Endothelial cell of umbilical vein (primary cell): Measurements from ENCODE around the gene GNB1L.

Experiments
- CTCF ChIP-seq, 2 donors: IDR thresholded peaks; 1 replicate in 1 of 2; 2 replicates in 1 of 2; pipeline ENCODE4 v1.5.1; 2011; ENCODE audit warnings: low read length in 2 of 2, mild to moderate bottlenecking in 2 of 2, moderate library complexity in 2 of 2, control low read depth in 1 of 2, inconsistent platforms in 1 of 2, low read depth in 1 of 2; ENCODE audit not compliant: insufficient read depth in 1 of 2; ENCODE audit errors: extremely low read depth in 1 of 2
- JUN ChIP-seq: IDR thresholded peaks from 2 replicates; pipeline ENCODE4 v1.6.1; 2011; ENCODE audit warnings: borderline replicate concordance, low read depth; ENCODE audit not compliant: insufficient read length, insufficient read depth
- MYC ChIP-seq: IDR thresholded peaks from one replicate; pipeline ENCODE4 v1.6.1; 2011; ENCODE audit warnings: mild to moderate bottlenecking, low read depth, low read length
- POLR2A ChIP-seq: IDR thresholded peaks from 2 replicates; pipeline ENCODE4 v1.6.1; 2012; ENCODE audit warnings: low read depth, mild to moderate bottlenecking, control low read depth, low read length

GRCh38 chr22:19785461-19786263, 69.0 kb downstream of the GNB1L start:
- no peak for TF ChIP-seq CTCF (IDR thresholded peaks at IDR 0.05; ENCODE audit: extremely low read depth in 1 of 2, insufficient read depth in 1 of 2, low read depth in 1 of 2, low read length in 2 of 2)
- no peak for TF ChIP-seq MYC
- TF ChIP-seq JUN, result no peak
- TF ChIP-seq POLR2A, result no peak
